HG03521 (cell line): Measurements from ENCODE around the gene HSPA1L.

Source experiments
- ATAC-seq: cut with Tn5 transposase; IDR thresholded peaks from one replicate; pipeline ENCODE4 v1.9.1; 2021; ENCODE audit warnings: mild to moderate bottlenecking, moderate library complexity; ENCODE audit not compliant: unreplicated experiment

The HSPA1L gene

DNA sequence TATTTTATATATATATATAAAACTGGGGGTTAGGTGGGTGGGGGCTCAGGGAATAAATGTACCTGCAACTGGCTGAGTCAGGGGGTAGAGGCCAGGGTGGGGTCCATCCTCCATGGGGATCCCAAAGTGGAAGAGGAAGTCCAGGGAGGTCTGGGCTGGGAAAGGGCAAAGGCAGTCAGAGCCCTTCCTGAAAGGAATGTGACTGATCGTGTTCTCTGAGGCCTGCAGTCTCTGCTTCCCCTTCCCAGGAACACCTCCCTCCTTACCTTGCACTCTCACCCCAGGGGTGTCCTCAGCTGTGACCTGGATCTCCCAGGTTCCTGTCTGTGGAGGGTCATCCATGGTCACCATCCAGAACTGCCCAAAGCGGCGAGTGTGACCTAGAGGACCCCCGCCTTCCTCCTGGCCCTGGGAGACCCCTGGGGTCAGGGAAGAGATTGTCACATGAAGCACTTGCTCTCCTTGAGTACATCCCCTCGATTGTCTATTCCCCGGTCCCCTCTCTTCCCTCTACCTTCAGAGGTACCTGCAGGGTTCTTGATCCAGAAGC is 47.9 kb downstream of the HSPA1L start:
- no peak for ATAC-seq

DNA sequence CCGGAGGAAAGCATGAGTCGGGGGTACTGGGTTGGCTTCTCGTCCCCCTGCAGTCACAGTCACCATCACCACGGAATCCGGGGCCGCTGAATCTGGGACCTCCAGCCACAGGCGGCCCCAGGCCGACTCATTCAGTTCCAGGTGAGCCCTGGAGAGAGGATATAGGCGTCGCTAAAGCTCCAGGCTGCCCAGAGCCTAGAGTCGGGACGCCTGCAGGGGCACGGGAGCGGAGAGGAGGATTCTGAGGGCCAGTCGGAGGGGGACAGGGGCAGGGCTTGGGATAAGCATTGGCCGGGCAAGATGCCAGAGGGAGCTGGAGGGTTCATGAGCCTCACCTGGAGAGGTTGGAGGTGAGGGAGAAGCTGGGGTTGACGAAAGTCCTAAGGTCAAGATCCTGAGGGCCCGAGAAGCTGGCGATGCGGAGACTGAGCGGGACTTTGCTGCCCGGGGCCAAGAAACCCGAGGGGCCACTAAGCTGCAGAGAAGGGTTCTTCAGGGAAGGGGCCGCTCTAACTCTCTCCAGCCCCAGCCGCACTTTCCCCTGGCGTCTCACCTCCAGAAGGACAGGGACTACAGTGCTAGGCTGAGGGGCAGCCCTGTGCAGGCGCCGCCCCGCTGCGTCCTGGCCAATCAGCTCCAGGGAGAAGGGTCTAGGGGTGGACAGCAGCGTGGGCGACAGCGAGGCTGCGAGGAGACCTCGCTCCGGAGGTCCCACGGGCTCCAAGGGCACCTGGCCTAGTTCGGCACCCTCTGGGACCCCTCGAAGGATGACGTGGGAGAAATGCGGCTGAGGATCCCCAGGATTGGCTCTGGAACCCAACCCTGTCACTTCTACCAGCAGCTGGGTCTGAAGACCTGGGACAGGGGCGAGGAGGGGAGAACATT is 48.9 kb downstream of the HSPA1L start:
- ATAC-seq = no peak

DNA sequence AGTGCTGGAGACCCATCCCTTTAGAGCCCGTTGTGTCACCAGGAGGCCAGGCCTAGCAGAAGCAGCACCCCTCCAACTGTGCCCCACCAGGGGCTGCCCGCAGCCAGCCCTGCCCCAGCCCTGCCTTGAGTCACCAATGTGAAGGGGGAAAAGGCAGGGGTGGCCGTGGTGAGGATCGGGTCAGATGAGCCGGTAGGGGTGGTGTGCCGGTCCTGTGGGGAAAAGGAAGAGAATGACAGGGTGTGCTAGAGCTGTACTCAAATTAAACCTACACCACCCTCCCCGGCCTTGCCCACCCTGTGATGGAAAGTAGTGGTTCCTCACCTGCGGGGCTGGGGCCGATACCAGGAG is 49.5 kb downstream of the HSPA1L start:
- no peak for ATAC-seq

DNA sequence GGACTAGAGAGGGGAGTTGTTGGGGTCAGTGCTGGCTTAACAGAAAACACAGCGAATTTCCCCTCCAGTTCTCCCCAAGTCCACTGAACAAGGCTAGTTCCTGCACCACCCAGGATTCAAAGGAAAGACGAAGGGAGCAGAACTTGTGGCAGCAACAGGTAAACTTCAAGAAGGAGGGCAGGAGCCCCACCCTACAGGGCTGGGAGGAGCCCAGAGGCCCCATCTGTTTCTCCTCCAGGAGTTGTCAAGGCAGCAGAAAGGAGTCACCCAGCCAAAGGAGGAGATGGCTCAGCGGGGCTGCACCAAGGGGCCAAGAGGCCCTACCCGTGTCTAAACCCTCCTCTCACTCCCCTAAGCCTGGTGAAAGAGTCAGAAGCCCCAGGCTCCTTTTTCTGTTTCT is 50.9 kb downstream of the HSPA1L start:
- no peak for ATAC-seq

DNA sequence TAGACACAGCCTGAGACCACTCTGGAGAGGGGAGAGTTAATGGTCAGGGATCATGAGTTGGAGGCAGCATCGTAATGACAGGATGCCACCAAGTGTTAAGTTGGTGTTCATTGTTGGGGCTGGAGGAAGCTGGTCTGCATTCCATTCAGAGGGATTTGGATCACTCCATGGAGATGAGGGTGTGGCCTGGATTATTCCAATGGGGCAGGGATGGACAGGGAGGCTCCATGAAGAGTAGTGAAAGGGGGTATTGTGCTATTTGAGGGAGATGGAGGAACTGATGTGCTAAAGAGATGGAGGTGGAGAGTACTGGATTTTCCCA is 51.5 kb downstream of the HSPA1L start:
- ATAC-seq = no peak

DNA sequence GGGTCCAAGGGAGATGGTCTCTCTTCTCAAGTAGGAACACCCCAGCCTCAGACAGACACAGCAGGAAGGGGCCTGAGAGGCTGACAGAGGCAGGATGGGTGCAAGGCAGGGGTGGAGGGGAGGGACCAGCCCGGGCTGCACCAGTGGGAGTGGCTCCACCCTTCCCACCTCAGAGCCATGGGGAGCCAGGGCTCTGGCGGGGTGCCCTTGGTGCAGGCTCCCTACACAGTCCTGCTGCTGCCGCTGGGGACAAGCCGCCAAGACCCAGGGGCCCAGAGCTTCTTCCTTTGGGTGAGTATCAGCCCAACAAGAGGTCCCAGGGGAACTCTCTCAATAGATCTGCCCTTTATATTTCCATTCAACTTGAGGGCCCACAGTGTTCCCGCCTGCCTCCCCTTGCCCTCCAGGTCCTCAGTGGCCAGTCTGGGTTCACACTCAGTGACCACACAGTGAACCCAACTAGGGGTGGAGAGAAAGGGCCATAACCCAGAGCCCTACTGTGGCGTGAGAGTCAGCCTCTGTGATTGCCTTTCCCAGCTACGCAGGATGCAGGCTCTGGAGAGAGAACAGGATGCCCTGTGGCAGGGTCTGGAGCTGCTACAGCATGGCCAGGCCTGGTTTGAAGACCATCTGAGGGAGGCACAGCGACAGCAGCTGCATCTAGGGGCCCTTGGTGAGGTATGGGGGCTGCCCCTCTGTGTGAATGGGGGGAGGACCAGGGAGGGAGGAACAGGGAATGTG is 52.0 kb downstream of the HSPA1L start:
- no peak for ATAC-seq

DNA sequence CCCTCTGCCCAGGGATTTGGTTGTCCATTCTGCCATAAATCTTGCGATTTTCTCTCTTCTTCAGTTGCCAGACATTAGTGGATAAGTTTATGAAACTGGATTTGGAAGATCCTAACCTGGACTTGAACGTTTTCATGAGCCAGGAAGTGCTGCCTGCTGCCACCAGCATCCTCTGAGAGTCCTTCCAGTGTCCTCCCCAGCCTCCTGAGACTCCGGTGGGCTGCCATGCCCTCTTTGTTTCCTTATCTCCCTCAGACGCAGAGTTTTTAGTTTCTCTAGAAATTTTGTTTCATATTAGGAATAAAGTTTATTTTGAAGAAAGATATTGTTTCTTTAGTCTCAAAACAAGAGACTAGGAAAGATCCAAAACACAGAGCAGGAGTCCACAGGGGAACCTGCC is 52.7 kb downstream of the HSPA1L start, which contains the start of gene SAPCD1:
TSS of gene SAPCD1 (plus strand) at position 301 of the 400 bp plus-strand sequence. CDS start 399 bp downstream, outside the sequence.
- no peak for ATAC-seq

DNA sequence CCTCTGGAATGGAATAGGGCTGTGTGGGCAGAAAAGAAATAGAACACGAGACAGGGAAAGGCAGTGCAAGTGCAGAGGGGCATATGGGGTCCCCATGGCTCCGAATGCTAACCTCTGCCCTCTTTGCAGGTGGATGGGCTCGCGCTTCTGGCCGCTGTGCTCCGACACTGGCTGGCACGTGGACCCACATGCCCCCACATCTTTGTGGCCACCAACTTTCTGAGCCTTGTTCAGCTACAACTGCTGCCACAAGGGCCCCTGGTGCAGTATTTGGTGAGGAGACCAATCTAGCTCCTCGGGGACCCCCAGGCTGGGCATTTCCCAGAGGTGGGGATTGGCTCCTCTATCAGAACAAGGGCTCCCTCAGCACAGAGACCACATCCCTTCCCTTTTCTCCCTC is 53.7 kb downstream of the HSPA1L start:
- ATAC-seq = no peak

DNA sequence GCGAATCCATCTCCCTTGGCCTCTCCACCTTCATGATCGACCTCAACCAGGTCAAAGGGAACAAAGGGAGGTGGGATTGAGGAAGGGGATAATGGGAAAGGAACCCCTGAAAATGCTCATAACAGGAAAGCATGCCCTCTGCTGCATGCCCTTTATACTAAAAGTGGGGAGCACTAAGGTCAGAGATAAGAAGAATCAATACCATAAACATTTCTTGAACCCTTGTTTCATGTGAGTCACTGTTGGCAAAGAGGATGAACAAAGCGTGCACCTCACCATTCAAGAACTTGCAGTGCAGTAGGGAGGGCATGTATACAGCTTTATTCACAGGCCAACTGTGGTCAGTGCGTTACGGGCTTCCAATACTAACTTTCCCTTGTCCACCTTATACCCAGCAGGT is 54.3 kb downstream of the HSPA1L start:
- ATAC-seq = no peak
